ENCODE measurements around the gene PRKCZ.
"Not testable (repeated sequence)": the region's sequence is repeated elsewhere in the genome, so short reads cannot be mapped to it uniquely, and the experiment has no call there.

The PRKCZ gene

GRCh38 chr1:2087766-2088165 lies 37.6 kb downstream of the PRKCZ start:
- DNase-seq (ENCODE audit: low spot score) = no peak

GRCh38 chr1:2088458-2088857 lies 38.2 kb downstream of the PRKCZ start:
- peak; percentile 79 for DNase-seq (ENCODE audit: low spot score)

GRCh38 chr1:2089051-2089450 lies 38.8 kb downstream of the PRKCZ start:
- no peak for DNase-seq (ENCODE audit: low spot score)

GRCh38 chr1:2090216-2090890 lies 40.1 kb downstream of the PRKCZ start:
- DNase-seq (ENCODE audit: low spot score) = no peak

GRCh38 chr1:2091611-2092604 lies 41.7 kb downstream of the PRKCZ start:
- peak; percentile 77 for DNase-seq (ENCODE audit: low spot score)

DNA sequence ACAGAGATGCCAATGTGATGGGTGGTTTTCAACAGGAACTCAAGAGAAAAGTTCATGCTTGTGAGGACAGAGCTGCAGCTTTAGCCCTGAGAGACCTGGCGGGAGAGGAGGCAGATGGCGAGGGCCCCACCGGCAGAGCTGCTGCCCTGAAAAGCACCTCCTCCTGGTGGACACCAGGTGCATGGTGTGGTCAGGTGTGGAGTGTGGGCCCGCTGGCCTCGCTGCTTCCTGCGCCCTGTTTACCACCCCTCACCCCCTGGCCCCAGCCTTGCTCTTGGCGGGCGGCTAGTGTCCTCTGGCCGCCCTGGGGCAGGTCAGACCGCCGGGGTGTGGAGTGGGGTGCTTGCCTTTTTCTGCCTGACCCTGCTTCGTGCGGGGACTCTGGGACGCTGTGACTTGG lies 42.8 kb downstream of the PRKCZ start:
- DNase-seq (ENCODE audit: low spot score) = no peak

- no peak for DNase-seq (ENCODE audit: low spot score)
These were observed 43.4 kb downstream of the PRKCZ start for GRCh38 chr1:2093636-2094035.

GRCh38 chr1:2094269-2095158 lies 44.3 kb downstream of the PRKCZ start:
- not testable (repeated sequence) for DNase-seq (ENCODE audit: low spot score)

DNA sequence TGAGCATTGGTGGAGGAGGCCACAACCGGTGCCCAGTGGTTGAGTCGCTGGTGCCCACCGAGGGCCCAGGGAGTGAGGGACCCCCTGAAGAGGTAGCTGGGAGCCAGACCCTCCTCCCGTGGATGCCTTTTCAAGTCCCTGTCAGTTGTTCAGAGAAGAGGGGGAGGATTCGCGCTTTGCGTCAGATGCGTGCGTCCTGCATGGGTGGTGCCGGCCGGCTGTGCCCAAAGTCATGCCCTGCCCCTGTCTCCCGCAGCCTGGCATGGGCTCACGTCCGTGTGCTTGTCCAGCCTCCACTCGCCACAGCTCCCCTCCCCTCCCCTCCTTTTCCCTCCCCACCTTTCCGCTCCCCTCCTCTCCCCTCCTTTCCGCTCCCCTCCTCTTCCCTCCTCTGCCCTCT lies 45.2 kb downstream of the PRKCZ start:
- no peak for DNase-seq (ENCODE audit: low spot score)

- DNase-seq (ENCODE audit: low spot score) = no peak
These were observed 45.9 kb downstream of the PRKCZ start for GRCh38 chr1:2095981-2096736.

DNA sequence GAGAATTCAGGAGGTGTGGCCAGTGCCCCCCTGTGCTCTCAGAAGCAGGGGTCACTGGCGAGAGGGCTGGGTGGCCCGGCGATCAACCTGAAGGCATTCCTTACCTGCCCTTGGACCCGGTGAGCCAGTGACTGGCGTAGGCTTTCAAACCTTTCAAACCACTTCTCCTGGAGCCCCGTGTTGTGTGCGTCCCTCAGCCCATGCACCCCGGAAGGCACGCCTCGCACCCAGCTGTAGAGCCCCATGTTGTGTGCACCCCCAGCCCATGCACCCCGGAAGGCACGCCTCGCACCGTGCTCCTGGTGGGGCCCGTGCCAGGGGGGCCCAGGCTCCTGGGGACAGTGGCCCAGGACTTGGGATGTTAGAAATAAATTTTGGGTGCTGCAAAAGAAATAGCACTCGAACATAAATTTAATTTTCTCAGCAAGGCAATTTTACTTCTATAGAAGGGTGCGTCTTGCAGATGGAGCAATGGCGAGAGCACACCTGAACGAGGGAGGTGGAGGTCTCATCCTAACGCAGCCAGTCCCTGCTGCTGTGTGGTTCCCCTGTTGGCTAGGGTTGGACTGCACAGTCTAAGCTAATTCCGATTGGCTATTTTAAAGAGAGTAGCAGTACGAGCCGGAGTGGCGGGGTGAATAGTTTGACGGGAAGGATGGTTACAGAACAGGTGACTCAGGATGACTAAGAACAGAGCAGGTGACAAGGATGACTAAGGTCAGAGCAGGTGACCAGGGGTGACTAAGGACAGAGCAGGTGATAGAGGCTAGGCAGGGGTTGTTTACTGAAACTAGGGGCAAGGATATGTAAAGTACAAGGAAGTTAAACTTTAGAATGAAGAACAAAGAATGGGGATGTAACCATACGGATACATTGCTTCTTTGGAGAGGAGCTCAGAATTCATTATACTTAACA lies 47.4 kb downstream of the PRKCZ start:
- DNase-seq (ENCODE audit: low spot score) = no peak

DNA sequence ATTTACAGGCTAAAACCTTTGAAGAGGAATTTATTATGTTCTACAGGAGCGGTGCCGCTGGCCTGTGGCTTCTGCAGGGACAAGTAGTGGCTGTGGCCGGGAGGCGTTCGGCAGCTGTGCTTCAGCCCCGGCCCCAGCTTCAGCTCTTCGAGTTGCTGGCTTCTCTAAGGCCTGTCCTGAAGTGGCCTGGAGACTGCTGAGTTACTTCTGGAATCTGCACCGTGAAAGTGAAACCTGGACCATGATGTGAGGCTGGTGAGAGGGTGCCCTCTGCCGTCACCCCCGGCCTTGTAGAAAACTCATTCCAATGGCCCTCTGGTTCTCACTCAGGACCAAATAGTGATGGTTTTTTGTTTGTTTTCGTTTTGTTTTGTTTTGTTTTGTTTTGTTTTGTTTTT lies 48.1 kb downstream of the PRKCZ start:
- no peak for DNase-seq (ENCODE audit: low spot score)

DNA sequence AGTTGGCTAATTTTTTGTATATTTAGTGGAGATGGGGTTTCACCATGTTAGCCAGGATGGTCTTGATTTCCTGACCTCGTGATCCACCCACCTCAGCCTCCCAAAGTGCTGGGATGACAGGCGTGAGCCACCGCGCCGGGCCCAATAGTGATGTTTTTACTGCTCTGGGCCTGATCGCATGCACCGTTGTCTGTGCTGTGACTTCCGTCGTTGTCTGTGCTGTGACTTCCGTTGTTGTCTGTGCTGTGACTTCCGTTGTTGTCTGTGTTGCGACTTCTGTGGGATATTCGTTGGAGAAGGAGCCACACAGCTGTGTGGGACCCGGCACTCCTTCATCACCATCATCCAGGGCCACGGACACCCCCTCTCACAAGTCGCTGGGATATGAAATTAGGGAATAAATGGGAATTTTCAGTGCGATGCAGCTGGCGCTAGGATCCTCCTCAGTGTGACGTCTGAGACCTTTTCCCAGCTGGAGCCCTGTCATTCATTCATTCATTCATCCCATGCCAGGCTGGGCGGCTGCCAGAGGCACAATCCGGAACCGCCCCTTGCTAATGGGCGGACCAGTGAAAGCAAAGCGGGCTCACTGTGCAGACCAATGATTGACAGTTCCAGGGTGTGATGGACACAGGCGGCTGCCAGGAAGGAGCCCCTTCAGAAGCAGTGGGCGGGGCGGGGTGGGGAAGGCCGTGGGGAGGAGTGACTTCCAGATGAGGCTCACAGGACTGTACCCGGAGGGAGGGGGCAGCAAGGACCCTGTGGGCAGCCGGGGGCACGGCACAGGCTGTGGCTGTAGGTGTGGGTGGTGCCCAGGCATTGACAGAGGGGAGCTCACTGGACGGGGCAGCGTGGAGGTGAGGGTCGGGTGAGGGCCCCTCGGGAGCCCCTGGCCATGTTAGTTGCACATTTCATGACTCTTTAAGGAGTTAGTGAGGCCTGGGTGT lies 48.9 kb downstream of the PRKCZ start:
- no peak for DNase-seq (ENCODE audit: low spot score)

DNA sequence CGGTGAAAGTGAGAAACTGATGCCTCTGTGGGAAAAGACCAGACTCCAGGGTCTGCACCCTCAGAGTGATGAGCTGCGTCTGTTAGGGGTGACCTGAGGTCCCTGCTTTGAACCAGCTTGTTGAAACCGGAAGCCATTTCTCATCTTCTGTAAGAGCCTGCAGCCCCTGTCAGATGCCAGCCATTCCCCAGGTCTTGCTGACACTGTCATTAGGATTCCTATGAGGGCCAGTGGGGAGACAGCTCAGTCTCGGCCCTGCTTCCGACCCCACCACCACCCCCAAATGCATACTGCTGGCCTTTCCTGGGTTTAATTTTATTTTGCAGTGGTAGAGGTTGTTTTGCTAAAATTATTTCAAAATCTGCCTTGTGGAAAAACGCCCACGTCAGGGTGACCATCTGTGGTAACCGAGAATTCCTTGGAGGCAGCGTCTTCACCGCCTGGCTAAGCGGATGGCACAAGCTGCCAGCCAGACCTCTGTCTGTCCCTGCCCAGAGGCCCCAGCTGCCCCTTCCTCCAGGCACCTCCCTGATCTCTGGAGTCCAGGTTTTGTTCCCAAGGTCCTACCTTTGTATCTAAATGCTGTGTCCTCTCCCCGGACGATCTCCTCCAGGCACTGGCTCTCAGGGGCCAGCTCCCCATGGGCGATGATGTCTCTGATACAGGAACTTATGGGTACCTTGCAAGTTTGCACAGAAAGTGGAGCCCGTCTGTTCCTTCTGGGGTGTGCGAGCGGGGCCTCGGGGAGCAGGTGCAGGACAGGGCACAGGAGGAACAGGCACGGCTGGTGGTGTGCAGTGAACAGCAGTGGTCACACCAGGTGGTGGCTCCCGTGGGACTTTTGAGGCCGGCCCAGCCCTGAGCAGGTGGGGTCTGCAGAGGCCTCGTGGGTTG lies 49.9 kb downstream of the PRKCZ start:
- DNase-seq (ENCODE audit: low spot score) = peak; percentile 62

DNA sequence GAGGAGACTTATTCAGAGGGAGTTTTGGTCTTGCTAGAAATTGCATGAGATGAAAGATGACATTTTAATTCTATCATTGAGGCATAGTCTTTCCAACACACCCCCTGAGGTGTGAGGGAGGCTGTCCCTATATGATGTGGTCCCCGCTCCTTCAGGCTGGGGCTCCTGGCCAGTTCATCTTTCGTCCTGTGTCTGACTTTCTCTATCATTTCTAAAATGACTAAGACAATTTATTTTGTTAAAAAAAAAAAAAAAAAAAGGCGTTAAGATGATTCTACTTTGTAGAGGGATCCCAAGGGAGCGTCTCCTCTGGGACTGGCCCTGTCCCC lies 50.5 kb downstream of the PRKCZ start:
- DNase-seq (ENCODE audit: low spot score) = no peak

GRCh38 chr1:2101531-2101930 lies 51.3 kb downstream of the PRKCZ start:
- DNase-seq (ENCODE audit: low spot score) = no peak

DNA sequence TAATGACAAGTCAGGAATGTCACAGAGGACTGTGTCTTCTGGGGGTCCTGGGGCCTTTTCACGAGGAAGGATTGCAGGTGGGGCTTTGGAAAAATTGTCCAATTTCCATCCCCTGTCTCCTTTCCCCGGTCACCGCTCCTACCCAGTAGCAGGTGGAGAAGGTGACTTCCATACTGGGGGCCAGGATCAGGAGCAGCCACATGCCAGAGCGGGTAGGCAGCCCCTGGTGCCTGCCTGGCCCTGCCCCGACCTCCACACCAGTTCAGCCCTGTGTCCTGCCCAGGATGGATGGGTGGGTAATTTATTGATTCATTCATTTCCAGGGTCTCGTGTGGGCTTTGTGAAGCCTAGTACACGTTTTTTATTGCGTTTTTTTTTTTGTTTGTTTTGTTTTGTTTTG lies 51.7 kb downstream of the PRKCZ start:
- DNase-seq (ENCODE audit: low spot score) = no peak

DNA sequence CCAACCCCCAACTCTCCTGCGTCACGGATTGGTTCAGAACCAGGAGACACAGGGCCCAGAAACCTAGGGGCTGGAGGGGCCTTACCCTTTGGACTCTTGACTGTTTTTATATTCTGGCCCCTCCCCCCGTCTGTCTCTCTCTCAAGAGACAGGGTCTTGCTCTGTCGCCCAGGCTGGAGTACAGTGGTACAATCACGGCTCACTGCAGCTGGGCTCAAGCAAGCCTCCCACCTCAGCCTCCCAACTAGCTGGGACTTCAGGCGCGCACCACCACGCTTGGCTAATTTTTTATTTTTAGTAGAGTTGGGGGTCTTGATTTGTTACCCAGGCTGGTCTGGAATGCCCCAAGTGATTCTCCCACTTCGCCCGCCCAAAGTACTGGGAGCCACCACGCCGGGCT lies 52.5 kb downstream of the PRKCZ start:
- DNase-seq (ENCODE audit: low spot score) = no peak

All from AG20443 (cell line).